OCI-LY1 (cell line): ENCODE data around the gene CDX2.

Source experiments
- H2AFZ ChIP-seq: fragments of 200-600 bp; sonication (generic), shearing (Covaris generic); 2 replicates; pipeline ENCODE4 v1.6.0; 2014; ENCODE audit warnings: antibody characterized with exemption, mild to moderate bottlenecking, low read length
- H3F3A ChIP-seq: fragments of 200-600 bp; sonication (generic), shearing (Covaris generic); 2 replicates; pipeline ENCODE4 v1.6.0; 2014; ENCODE audit warnings: mild to moderate bottlenecking, antibody characterized with exemption, low read length, moderate library complexity; ENCODE audit not compliant: insufficient read depth
- H3K27ac ChIP-seq: fragments of 200-600 bp; sonication (generic); 2 replicates; pipeline ENCODE4 v1.5.1; 2014; ENCODE audit warnings: low read length, mixed run types, mild to moderate bottlenecking, low read depth; ENCODE audit not compliant: poor library complexity, severe bottlenecking
- H3K27me3 ChIP-seq: fragments of 200-600 bp; sonication (generic); 2 replicates; pipeline ENCODE4 v1.6.0; 2014; ENCODE audit warnings: antibody characterized with exemption, mild to moderate bottlenecking, low read length, moderate library complexity; ENCODE audit not compliant: insufficient read depth
- H3K36me3 ChIP-seq: fragments of 200-600 bp; sonication (generic); 2 replicates; pipeline ENCODE4 v1.6.1; 2014; ENCODE audit warnings: mild to moderate bottlenecking, antibody characterized with exemption, low read length, moderate library complexity, mixed read lengths; ENCODE audit not compliant: insufficient read depth
- H3K4me1 ChIP-seq: fragments of 200-600 bp; sonication (generic); 2 replicates; pipeline ENCODE4 v1.5.1; 2014; ENCODE audit warnings: mild to moderate bottlenecking, low read length, moderate library complexity; ENCODE audit not compliant: insufficient read depth, severe bottlenecking
- H3K4me2 ChIP-seq: fragments of 200-600 bp; sonication (generic), shearing (Covaris generic); 2 replicates; pipeline ENCODE4 v1.6.1; 2014; ENCODE audit warnings: low read length
- H3K4me3 ChIP-seq: fragments of 200-600 bp; sonication (generic); 2 replicates; pipeline ENCODE4 v1.5.1; 2014; ENCODE audit warnings: low read length, low read depth, mild to moderate bottlenecking, mixed read lengths; ENCODE audit not compliant: poor library complexity, severe bottlenecking
- H3K79me2 ChIP-seq: fragments of 200-600 bp; shearing (Covaris generic); 2 replicates; pipeline ENCODE4 v1.6.1; 2016; ENCODE audit warnings: mixed run types, low read length, mixed read lengths; ENCODE audit not compliant: insufficient read depth
- H3K9ac ChIP-seq: fragments of 200-600 bp; sonication (generic), shearing (Covaris generic); 2 replicates; pipeline ENCODE4 v1.6.1; 2014; ENCODE audit warnings: mild to moderate bottlenecking, low read length, mixed read lengths
- H3K9me2 ChIP-seq: fragments of 200-600 bp; sonication (generic), shearing (Covaris generic); 2 replicates; pipeline ENCODE4 v1.6.1; 2014; ENCODE audit warnings: low read depth, mild to moderate bottlenecking, low read length, mixed read lengths
- H3K9me3 ChIP-seq: fragments of 200-600 bp; shearing (Covaris generic); 2 replicates; pipeline ENCODE4 v1.6.1; 2014; ENCODE audit warnings: low read length, mixed read lengths
- H4K20me1 ChIP-seq: fragments of 200-600 bp; sonication (generic), shearing (Covaris generic); 2 replicates; pipeline ENCODE4 v1.6.0; 2016; ENCODE audit warnings: mild to moderate bottlenecking, low read length; ENCODE audit not compliant: insufficient read depth
- EZH2 ChIP-seq: fragments of 200-600 bp; sonication (generic), shearing (Covaris generic); IDR thresholded peaks from 2 replicates; pipeline ENCODE4 v1.8.0; 2017; ENCODE audit warnings: borderline replicate concordance, mixed run types, mild to moderate bottlenecking, antibody characterized with exemption, low read length, moderate library complexity, mixed read lengths
- TF ChIP-seq, protein P1 (sequence below): fragments of 200-600 bp; sonication (generic), shearing (Covaris generic); IDR thresholded peaks from 2 replicates; pipeline ENCODE4 v1.5.1; 2017; ENCODE audit warnings: mild to moderate bottlenecking, antibody characterized with exemption, low read length, moderate library complexity, mixed read lengths

The CDX2 gene

DNA sequence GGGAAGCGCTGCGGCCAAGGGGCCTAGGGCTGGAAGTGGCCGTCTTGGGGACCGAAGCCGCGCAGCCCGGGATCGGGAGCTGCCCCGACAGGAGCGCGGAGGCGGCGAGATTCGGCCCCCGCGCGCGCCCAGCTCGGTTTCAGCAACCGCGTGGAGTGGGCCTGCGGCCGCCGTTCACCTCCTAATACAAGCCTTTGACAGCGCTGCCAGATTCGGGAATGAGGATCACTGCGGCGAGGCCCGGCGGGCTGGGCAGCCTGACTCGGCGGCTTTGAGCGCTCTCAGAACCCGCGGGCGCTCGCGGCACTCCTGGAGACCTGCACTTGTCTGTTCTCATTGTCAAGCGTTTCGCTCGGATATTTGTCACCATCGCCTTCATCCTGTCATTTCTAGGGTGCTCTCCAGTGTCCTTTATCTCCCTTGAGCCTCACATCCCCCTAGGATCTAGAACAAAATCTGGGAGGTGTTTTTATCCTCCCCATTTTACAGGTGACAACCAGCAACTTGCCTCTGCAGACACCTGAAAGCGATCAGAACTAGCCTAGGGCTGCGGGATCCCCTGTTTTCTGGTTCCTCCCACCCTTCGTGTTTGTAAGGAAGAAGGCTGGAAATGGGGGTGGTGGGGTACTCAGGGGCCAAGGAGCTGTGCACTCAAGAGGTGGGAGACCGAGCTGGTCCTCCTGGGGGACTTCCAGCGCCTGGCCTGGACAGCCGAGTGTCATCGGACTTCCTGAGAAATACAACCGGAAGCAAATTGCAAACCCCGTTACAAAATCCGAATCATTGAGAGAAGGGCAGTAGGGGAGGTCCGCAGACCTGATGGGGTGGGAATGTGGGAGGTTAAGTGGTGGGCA is 1.5 kb upstream of the CDX2 start:
- Histone ChIP-seq H3K79me2 (no peaks in the 10 kb centered on the region), H3K9me3 (no peaks in the 10 kb centered on the region), H3K27ac (no peak overlapping the region), H3K27me3 (no peaks in the 10 kb centered on the region), H3K4me1 (no peaks in the 10 kb centered on the region), H3K4me2 (no peak overlapping the region), H3K9ac (no peak overlapping the region), H2AFZ (no peak overlapping the region), H3F3A (no peaks in the 10 kb centered on the region), H3K9me2 (no peaks in the 10 kb centered on the region), H3K4me3 (no peak overlapping the region), H3K36me3 (no peaks in the 10 kb centered on the region), H4K20me1 (no peaks in the 10 kb centered on the region)
- TF ChIP-seq, protein P1, sequence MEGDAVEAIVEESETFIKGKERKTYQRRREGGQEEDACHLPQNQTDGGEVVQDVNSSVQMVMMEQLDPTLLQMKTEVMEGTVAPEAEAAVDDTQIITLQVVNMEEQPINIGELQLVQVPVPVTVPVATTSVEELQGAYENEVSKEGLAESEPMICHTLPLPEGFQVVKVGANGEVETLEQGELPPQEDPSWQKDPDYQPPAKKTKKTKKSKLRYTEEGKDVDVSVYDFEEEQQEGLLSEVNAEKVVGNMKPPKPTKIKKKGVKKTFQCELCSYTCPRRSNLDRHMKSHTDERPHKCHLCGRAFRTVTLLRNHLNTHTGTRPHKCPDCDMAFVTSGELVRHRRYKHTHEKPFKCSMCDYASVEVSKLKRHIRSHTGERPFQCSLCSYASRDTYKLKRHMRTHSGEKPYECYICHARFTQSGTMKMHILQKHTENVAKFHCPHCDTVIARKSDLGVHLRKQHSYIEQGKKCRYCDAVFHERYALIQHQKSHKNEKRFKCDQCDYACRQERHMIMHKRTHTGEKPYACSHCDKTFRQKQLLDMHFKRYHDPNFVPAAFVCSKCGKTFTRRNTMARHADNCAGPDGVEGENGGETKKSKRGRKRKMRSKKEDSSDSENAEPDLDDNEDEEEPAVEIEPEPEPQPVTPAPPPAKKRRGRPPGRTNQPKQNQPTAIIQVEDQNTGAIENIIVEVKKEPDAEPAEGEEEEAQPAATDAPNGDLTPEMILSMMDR: no peak
- no peak for TF ChIP-seq EZH2

DNA sequence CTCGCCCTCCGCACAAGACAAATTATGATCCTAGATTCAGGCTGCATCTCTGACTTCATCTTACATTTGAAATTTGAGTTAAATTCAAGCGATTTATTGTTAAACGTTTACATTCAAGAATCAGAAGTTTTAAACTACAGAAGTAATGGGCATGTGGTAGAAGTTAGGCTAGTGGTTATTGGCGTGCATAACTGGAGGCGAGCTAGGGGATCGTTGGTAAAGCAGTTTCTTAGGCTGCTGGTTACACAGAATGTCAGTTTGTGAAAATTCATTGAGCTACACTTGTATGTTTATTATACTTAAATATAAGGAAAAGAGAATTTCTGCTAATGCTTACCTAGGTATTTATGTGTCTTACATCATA is 733 bp upstream of the CDX2 start:
- Histone ChIP-seq H3K9me3 (no peaks in the 10 kb centered on the region), H2AFZ (no peak overlapping the region), H3K9me2 (no peaks in the 10 kb centered on the region), H3F3A (no peaks in the 10 kb centered on the region), H3K79me2 (no peaks in the 10 kb centered on the region), H4K20me1 (no peaks in the 10 kb centered on the region), H3K4me1 (no peaks in the 10 kb centered on the region), H3K9ac (no peak overlapping the region), H3K4me3 (no peak overlapping the region), H3K36me3 (no peaks in the 10 kb centered on the region), H3K27me3 (no peaks in the 10 kb centered on the region), H3K27ac (no peak overlapping the region), H3K4me2 (no peak overlapping the region)
- TF ChIP-seq, protein P1: no peak
- TF ChIP-seq EZH2: no peak

DNA sequence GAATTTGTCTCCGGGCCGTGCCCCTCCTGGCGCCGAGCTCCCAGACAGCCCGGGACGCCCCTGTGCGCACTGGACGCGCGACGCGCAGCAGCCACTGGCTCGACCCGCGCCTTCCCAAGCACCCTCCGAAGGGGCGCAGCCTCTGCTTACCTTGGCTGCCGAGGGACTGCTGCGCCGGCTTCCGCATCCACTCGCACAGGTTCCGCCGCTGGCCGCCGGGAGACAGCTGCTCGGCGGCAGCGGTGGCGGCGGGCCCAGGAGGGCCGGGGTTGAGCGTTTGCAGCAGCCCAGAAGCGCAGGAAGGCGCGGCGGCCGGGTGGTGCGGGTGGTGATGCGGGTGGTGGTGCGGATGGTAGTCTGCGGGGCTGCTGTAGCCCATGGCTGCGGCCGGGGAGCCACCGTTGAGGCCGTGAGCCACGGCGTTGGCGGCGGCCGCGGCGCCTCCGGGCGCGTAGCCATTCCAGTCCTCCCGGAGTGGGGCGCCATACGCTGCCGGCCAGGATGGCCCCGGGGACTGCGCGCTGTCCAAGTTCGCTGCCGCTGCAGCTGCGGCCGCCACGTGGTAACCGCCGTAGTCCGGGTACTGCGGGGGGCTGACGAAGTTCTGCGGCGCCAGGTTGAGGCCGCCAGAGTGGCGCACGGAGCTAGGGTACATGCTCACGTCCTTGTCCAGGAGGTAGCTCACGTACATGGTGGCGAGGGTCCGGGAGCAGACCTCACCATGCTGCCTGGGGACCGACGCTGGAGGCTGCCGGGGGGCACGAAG is 616 bp downstream of the CDX2 start:
- Histone ChIP-seq H3K9ac (no peak overlapping the region), H3K27me3 (no peaks in the 10 kb centered on the region), H3K79me2 (no peaks in the 10 kb centered on the region), H3K9me2 (no peaks in the 10 kb centered on the region), H3K36me3 (no peaks in the 10 kb centered on the region), H4K20me1 (no peaks in the 10 kb centered on the region), H3K9me3 (no peaks in the 10 kb centered on the region), H3K4me3 (no peak overlapping the region), H2AFZ (no peak overlapping the region), H3K27ac (no peak overlapping the region), H3F3A (no peaks in the 10 kb centered on the region), H3K4me1 (no peaks in the 10 kb centered on the region), H3K4me2 (no peak overlapping the region)
- no peak for TF ChIP-seq EZH2
- TF ChIP-seq, protein P1: no peak
